GM12874 (cell line): ENCODE results near the gene KRT2.

Source experiments
- CTCF ChIP-seq: IDR thresholded peaks from 2 replicates; pipeline ENCODE4 v1.5.1; 2011; ENCODE audit warnings: low read depth, mild to moderate bottlenecking, control low read depth, low read length, moderate library complexity; ENCODE audit not compliant: insufficient read depth

Gene KRT2

DNA sequence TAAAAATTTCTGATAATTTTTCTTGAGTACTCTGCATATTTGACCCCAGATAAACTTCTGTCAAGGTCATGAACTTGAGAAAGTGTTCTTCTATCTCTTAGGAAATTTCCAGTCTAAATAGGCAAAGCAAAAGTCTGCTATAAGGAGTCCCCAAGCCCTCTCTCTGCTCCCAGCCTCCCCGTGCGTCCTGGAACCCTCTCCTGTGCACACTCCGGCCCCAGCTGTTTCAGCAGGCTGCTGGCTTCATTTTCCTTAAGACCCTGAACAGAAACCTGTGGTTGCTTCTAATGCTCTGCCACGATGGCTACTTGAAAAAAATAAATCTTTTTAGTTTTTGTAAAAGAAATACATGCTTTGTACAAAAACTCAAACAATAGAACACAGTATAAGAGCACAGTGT is 14.7 kb downstream of the KRT2 start:
- TF ChIP-seq CTCF: no peak

- TF ChIP-seq CTCF: no peak
Measured at GRCh38 chr12:52636592-52637258, 15.3 kb downstream of the KRT2 start.

DNA sequence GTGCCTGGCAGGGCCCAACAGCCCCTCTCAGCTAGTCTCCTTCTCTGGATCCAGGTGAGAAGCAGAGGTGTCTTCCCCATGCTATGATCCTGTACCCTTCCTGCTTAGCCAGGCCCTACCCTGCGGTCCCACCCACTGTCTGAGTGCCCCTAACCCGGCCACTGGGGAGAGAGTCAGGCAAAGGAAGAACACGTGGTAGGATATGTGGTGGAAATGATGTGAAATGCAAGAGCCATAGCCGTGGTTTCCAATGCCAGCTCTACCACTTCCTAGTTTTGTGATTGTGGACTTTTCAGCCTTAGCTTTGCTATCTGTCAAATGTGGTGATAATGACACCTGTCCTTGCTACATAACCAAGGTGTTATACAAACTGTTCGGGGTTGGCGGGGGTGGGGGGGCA is 15.8 kb downstream of the KRT2 start:
- no peak for TF ChIP-seq CTCF

DNA sequence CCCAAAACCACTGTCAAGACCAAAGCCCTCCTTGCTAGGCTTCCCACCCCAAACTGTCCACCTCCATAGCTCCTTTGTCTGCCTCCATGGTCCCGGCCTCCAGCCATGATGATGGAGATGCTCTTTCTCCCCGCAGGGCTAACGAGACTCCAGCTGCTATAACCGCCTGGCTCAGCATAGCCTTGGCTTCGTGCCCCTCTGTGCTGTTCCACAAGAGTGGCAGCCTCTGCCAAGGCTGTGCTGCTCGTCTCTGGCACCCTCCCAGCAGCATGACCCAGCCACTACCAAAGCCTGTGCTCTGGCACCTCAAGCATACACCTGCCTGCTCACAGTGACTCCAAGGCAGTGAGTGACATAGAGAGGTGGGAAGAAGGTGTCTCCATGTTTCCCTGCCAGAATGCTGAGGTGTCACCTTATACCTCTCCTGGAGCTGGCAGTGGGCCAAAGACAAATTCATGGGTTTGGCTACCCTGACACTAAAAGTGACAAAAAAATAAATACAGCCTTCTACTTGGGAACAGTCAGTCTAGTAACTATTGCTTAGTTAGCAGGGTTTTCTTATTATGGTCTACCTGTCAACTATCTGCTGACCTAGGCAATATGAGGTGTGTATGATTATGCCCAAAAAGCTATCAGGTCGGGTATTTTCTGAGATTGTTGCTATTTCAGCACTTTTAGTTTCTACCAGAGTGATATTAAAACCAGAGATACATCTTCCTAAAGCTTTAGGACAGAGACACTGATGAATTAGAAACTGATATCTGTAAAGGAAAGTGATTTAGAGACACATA is 17.6 kb downstream of the KRT2 start:
- TF ChIP-seq CTCF: no peak

DNA sequence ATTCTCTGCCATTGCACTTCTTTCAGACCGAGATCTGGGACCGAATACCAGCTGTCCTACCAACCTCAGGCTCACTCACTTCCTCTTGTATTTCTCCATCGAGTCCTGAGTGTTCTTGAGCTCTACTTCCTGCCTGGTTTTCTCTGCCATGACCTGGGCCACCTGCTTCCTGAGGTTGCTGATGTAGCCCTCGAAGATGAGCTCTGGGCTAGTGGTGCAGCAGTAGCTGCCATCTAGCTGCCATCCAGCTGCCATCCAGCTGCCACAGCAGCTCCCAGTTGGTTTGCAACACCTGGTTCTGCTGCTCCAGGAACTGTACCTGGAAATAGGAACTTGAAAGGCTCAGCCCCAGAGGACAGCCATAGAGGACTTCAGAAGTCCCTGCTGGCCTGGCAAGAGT is 18.6 kb downstream of the KRT2 start:
- TF ChIP-seq CTCF: no peak

DNA sequence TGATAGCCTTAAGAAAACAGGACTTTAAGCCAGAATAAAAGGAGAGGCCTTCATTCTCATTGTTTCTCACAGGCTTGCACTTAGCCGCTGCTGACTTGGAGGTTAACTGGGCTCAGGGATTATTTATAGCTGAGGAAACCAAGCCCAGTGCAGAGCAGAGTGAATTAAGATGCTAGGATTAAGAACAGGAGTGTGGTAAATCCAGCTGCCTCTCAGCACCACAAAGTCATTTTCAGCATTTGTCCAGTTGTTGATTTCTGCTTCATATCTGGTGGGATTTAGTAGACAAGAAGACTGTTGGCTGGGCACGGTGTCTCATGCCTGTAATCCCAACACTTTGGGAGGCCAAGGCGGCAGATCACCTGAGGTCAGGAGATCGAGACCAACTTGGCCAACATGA is 19.4 kb downstream of the KRT2 start:
- no peak for TF ChIP-seq CTCF

GRCh38 chr12:52631676-52632459 is 20.1 kb downstream of the KRT2 start:
- no peak for TF ChIP-seq CTCF
